Nephron (organoid): ENCODE results near the gene UMOD.

ENCODE experiments used
- H3K27ac Mint-ChIP-seq, 3 experiments: 2 replicates each; pipeline ENCODE4 v1.8.0; 2020; ENCODE audit warnings: mixed read lengths in 3 of 3, mild to moderate bottlenecking in 2 of 3, moderate library complexity in 1 of 3
- H3K27me3 Mint-ChIP-seq: 2 replicates; pipeline ENCODE4 v1.8.0; 2021; ENCODE audit warnings: low read depth, mild to moderate bottlenecking, moderate library complexity, mixed read lengths
- H3K36me3 Mint-ChIP-seq: 2 replicates; pipeline ENCODE4 v1.8.0; 2020; ENCODE audit warnings: low read depth, mixed read lengths
- H3K4me1 Mint-ChIP-seq: 2 replicates; pipeline ENCODE4 v1.8.0; 2020; ENCODE audit warnings: mixed read lengths
- H3K4me3 Mint-ChIP-seq, 3 experiments: 2 replicates each; pipeline ENCODE4 v1.8.0; 2020; ENCODE audit warnings: mild to moderate bottlenecking in 3 of 3, mixed read lengths in 3 of 3, moderate library complexity in 2 of 3
- H3K9me3 Mint-ChIP-seq: 2 replicates; pipeline ENCODE4 v1.8.0; 2020; ENCODE audit warnings: mixed read lengths
- CTCF ChIP-seq, 3 experiments: fragments of 200-600 bp; sonication (generic); IDR thresholded peaks; one replicate each; pipeline ENCODE4 v1.5.0; 2021; ENCODE audit warnings: antibody characterized with exemption in 3 of 3; ENCODE audit not compliant: unreplicated experiment in 3 of 3

The UMOD gene

GRCh38 chr16:20359997-20360396, 7.5 kb upstream of the UMOD start:
- no peak overlapping the region for H3K4me3 Mint-ChIP-seq
- TF ChIP-seq CTCF (IDR thresholded peaks at IDR 0.05; ENCODE audit: unreplicated experiment in 3 of 3): peak in 2 of 3 experiments; percentile 13 to 38
- no peak overlapping the region for H3K27ac Mint-ChIP-seq
- H3K27me3 Mint-ChIP-seq: peaks cover 4% of the 10 kb centered on the region
- H3K36me3 Mint-ChIP-seq: no peaks in the 10 kb centered on the region
- H3K4me1 Mint-ChIP-seq: no peaks in the 10 kb centered on the region
- peaks cover 2% of the 10 kb centered on the region for H3K9me3 Mint-ChIP-seq

DNA sequence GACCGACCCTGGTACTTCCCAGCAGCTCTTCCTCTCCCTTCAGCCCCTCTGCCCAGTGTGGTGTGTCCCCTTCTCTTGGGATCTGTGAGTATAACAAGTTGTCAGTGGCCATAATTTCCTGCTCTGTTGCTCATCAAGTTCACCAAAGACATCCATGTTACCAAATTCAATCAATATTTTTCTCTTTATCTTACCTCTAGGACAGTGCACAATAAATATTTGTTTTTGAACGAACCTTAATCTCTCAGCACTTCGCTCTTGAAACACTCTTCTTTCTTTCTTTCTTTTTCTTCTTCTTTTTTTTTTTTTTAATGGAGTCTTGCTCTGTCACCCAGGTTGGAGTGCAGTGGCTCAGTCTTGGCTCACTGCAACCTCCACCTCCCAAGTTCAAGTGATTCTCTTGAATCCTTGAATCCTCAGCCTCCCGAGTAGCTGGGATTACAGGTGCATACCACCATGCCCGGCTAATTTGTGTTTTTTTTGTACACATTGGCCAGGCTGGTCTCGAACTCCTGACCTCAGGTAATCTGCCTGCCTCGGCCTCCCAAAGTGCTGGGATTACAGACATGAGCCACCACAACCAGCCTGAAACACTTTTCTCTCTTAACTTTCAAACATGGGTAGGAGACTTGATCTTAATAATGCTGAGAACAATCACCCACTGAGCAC, 2.7 kb upstream of the UMOD start:
- Mint-ChIP-seq H3K27ac (no peak overlapping the region), H3K36me3 (no peaks in the 10 kb centered on the region), H3K4me1 (no peaks in the 10 kb centered on the region), H3K9me3 (peaks cover 2% of the 10 kb centered on the region), H3K4me3 (no peak overlapping the region), H3K27me3 (peaks cover 5% of the 10 kb centered on the region)
- TF ChIP-seq CTCF (IDR thresholded peaks at IDR 0.05; ENCODE audit: unreplicated experiment in 3 of 3): no peak

GRCh38 chr16:20353379-20353778, 864 bp upstream of the UMOD start:
- Mint-ChIP-seq H3K9me3 (peaks cover 2% of the 10 kb centered on the region), H3K4me1 (no peaks in the 10 kb centered on the region), H3K4me3 (no peak overlapping the region), H3K36me3 (no peaks in the 10 kb centered on the region), H3K27ac (no peak overlapping the region), H3K27me3 (peaks cover 5% of the 10 kb centered on the region)
- TF ChIP-seq CTCF (IDR thresholded peaks at IDR 0.05; ENCODE audit: unreplicated experiment in 3 of 3): no peak

GRCh38 chr16:20349615-20350014, 2.9 kb downstream of the UMOD start:
- Mint-ChIP-seq H3K36me3 (no peaks in the 10 kb centered on the region), H3K4me3 (no peak overlapping the region), H3K4me1 (no peaks in the 10 kb centered on the region), H3K27ac (no peak overlapping the region), H3K27me3 (peaks cover 5% of the 10 kb centered on the region), H3K9me3 (no peaks in the 10 kb centered on the region)
- no peak for TF ChIP-seq CTCF (IDR thresholded peaks at IDR 0.05; ENCODE audit: unreplicated experiment in 3 of 3)

- Mint-ChIP-seq H3K4me1 (no peaks in the 10 kb centered on the region), H3K9me3 (no peaks in the 10 kb centered on the region), H3K4me3 (no peak overlapping the region), H3K27me3 (peaks cover 6% of the 10 kb centered on the region), H3K36me3 (no peaks in the 10 kb centered on the region), H3K27ac (no peak overlapping the region)
- no peak for TF ChIP-seq CTCF (IDR thresholded peaks at IDR 0.05; ENCODE audit: unreplicated experiment in 3 of 3)
These were observed 3.9 kb downstream of the UMOD start for GRCh38 chr16:20348365-20349185.
